OCI-LY1 (cell line): Measurements from ENCODE around the gene SMIM43.

Source experiments
- H2AFZ ChIP-seq: fragments of 200-600 bp; sonication (generic), shearing (Covaris generic); 2 replicates; pipeline ENCODE4 v1.6.0; 2014; ENCODE audit warnings: antibody characterized with exemption, mild to moderate bottlenecking, low read length
- H3F3A ChIP-seq: fragments of 200-600 bp; sonication (generic), shearing (Covaris generic); 2 replicates; pipeline ENCODE4 v1.6.0; 2014; ENCODE audit warnings: mild to moderate bottlenecking, antibody characterized with exemption, low read length, moderate library complexity; ENCODE audit not compliant: insufficient read depth
- H3K27ac ChIP-seq: fragments of 200-600 bp; sonication (generic); 2 replicates; pipeline ENCODE4 v1.5.1; 2014; ENCODE audit warnings: low read length, mixed run types, mild to moderate bottlenecking, low read depth; ENCODE audit not compliant: poor library complexity, severe bottlenecking
- H3K27me3 ChIP-seq: fragments of 200-600 bp; sonication (generic); 2 replicates; pipeline ENCODE4 v1.6.0; 2014; ENCODE audit warnings: antibody characterized with exemption, mild to moderate bottlenecking, low read length, moderate library complexity; ENCODE audit not compliant: insufficient read depth
- H3K36me3 ChIP-seq: fragments of 200-600 bp; sonication (generic); 2 replicates; pipeline ENCODE4 v1.6.1; 2014; ENCODE audit warnings: mild to moderate bottlenecking, antibody characterized with exemption, low read length, moderate library complexity, mixed read lengths; ENCODE audit not compliant: insufficient read depth
- H3K4me1 ChIP-seq: fragments of 200-600 bp; sonication (generic); 2 replicates; pipeline ENCODE4 v1.5.1; 2014; ENCODE audit warnings: mild to moderate bottlenecking, low read length, moderate library complexity; ENCODE audit not compliant: insufficient read depth, severe bottlenecking
- H3K4me2 ChIP-seq: fragments of 200-600 bp; sonication (generic), shearing (Covaris generic); 2 replicates; pipeline ENCODE4 v1.6.1; 2014; ENCODE audit warnings: low read length
- H3K4me3 ChIP-seq: fragments of 200-600 bp; sonication (generic); 2 replicates; pipeline ENCODE4 v1.5.1; 2014; ENCODE audit warnings: low read length, low read depth, mild to moderate bottlenecking, mixed read lengths; ENCODE audit not compliant: poor library complexity, severe bottlenecking
- H3K79me2 ChIP-seq: fragments of 200-600 bp; shearing (Covaris generic); 2 replicates; pipeline ENCODE4 v1.6.1; 2016; ENCODE audit warnings: mixed run types, low read length, mixed read lengths; ENCODE audit not compliant: insufficient read depth
- H3K9ac ChIP-seq: fragments of 200-600 bp; sonication (generic), shearing (Covaris generic); 2 replicates; pipeline ENCODE4 v1.6.1; 2014; ENCODE audit warnings: mild to moderate bottlenecking, low read length, mixed read lengths
- H3K9me2 ChIP-seq: fragments of 200-600 bp; sonication (generic), shearing (Covaris generic); 2 replicates; pipeline ENCODE4 v1.6.1; 2014; ENCODE audit warnings: low read depth, mild to moderate bottlenecking, low read length, mixed read lengths
- H3K9me3 ChIP-seq: fragments of 200-600 bp; shearing (Covaris generic); 2 replicates; pipeline ENCODE4 v1.6.1; 2014; ENCODE audit warnings: low read length, mixed read lengths
- H4K20me1 ChIP-seq: fragments of 200-600 bp; sonication (generic), shearing (Covaris generic); 2 replicates; pipeline ENCODE4 v1.6.0; 2016; ENCODE audit warnings: mild to moderate bottlenecking, low read length; ENCODE audit not compliant: insufficient read depth
- CTCF ChIP-seq: fragments of 200-600 bp; sonication (generic), shearing (Covaris generic); IDR thresholded peaks from 2 replicates; pipeline ENCODE4 v1.5.1; 2017; ENCODE audit warnings: mild to moderate bottlenecking, antibody characterized with exemption, low read length, moderate library complexity, mixed read lengths
- EZH2 ChIP-seq: fragments of 200-600 bp; sonication (generic), shearing (Covaris generic); IDR thresholded peaks from 2 replicates; pipeline ENCODE4 v1.8.0; 2017; ENCODE audit warnings: borderline replicate concordance, mixed run types, mild to moderate bottlenecking, antibody characterized with exemption, low read length, moderate library complexity, mixed read lengths

The SMIM43 gene

GRCh38 chr4:121785479-121785878 lies 20.5 kb upstream of the SMIM43 start:
- Histone ChIP-seq H3K36me3 (no peaks in the 10 kb centered on the region), H3K79me2 (no peaks in the 10 kb centered on the region), H3K9me3 (no peaks in the 10 kb centered on the region), H2AFZ (no peak overlapping the region), H3K9me2 (no peaks in the 10 kb centered on the region; the same call in 1 of the 2 replicates), H3K27ac (no peak overlapping the region), H3K4me2 (no peak overlapping the region), H4K20me1 (no peaks in the 10 kb centered on the region), H3K9ac (no peak overlapping the region), H3K4me3 (no peak overlapping the region), H3F3A (no peaks in the 10 kb centered on the region), H3K4me1 (no peaks in the 10 kb centered on the region), H3K27me3 (no peaks in the 10 kb centered on the region)
- TF ChIP-seq EZH2 (no peak), CTCF (no peak)

- H3K79me2 ChIP-seq = no peaks in the 10 kb centered on the region
- no peaks in the 10 kb centered on the region for H3K36me3 ChIP-seq
- H3K9ac ChIP-seq = no peak overlapping the region
- no peak overlapping the region for H2AFZ ChIP-seq
- H4K20me1 ChIP-seq = no peaks in the 10 kb centered on the region
- no peak overlapping the region for H3K4me3 ChIP-seq
- no peak for TF ChIP-seq CTCF
- no peak for TF ChIP-seq EZH2
- H3K4me2 ChIP-seq = no peak overlapping the region
- no peaks in the 10 kb centered on the region for H3F3A ChIP-seq
- H3K27me3 ChIP-seq = no peaks in the 10 kb centered on the region
- no peaks in the 10 kb centered on the region for H3K9me3 ChIP-seq
- no peaks in the 10 kb centered on the region for H3K4me1 ChIP-seq
- H3K27ac ChIP-seq = no peak overlapping the region
- no peaks in the 10 kb centered on the region; the same call in 1 of the 2 replicates for H3K9me2 ChIP-seq
These were observed 20.0 kb upstream of the SMIM43 start for GRCh38 chr4:121784975-121785374.

- Histone ChIP-seq H3K27me3 (no peaks in the 10 kb centered on the region), H2AFZ (no peak overlapping the region), H3K9me3 (no peaks in the 10 kb centered on the region), H3K36me3 (no peaks in the 10 kb centered on the region), H3K4me2 (no peak overlapping the region), H3F3A (no peaks in the 10 kb centered on the region), H3K79me2 (no peaks in the 10 kb centered on the region), H3K4me1 (no peaks in the 10 kb centered on the region), H4K20me1 (no peaks in the 10 kb centered on the region), H3K4me3 (no peak overlapping the region), H3K9ac (no peak overlapping the region), H3K27ac (no peak overlapping the region), H3K9me2 (no peaks in the 10 kb centered on the region; the same call in 1 of the 2 replicates)
- TF ChIP-seq EZH2 = no peak
- no peak for TF ChIP-seq CTCF
These were observed 19.4 kb upstream of the SMIM43 start for GRCh38 chr4:121784401-121784800.
